HL-60/S4 treated with phorbol 12-myristate 13-acetate at 8.2 ng/mL for 4 days and 3 days (cell line): ENCODE measurements around the gene NAA15.
"Not testable (repeated sequence)": the region's sequence is repeated elsewhere in the genome, so short reads cannot be mapped to it uniquely, and the experiment has no call there.

ENCODE experiments used
- in situ Hi-C: fragments of 300-500 bp; cut with MboI; formaldehyde crosslinking; loops from 2 replicates; pipeline ENCODE4 v1.15.0; 2022; ENCODE audit warnings: low sequenced_read_pairs

NAA15 gene

GRCh38 chr4:139333046-139333445 lies 31.7 kb downstream of the NAA15 start:
- in situ Hi-C loops, result no loop called here

DNA sequence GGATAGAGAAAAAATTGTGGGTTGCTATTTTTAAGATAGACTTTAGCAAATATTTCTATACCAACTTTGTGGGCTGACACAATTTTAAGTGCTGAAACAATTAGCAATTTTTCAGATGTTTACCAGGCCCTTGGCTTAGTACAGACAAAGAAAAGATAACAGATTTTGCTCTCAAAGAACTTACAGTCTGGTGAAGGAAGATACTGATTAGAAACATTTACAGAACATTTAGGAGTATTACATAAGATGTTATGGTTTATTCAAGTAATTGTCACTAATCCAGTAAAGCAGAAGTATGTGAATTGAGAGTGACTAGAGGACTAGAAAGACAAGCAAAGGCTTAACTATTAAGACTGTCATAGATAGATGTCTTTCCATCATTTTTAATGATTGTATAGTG lies 36.3 kb downstream of the NAA15 start:
- in situ Hi-C loops, result no loop called here

- in situ Hi-C loops, result no loop called here
Measured at GRCh38 chr4:139361301-139361700, 60.0 kb downstream of the NAA15 start.

DNA sequence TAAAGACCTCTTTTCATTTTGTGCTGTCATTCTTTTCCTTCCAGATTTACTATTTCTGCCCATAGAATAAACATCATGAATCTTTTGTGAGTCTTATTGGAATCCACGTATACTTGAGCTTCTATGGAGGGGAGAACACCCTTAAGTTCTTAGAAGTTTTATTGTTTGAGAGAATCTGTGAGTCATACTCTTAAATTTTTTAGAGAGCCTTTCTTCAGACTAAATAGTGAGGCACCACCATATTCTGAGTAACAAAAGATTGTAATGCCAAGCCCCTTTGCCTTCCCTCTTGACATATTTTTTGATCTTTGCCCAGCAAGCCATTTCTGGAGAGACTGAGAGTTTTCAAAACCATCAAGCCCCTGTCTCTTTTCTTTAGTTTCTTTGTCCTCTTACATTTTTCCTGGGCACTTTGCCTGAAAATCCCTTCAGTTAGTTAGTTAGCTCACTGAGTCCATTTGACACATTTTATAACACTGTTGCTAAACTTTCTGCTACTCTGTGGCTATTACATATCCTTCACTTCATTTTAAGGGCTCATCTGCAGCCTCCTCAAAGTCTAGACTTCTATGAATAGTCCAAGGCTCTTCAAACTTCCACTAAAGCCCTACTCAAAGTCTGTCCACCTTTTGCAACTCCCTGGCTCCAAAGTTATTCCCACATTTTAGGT lies 66.3 kb downstream of the NAA15 start:
- in situ Hi-C loops, result no loop called here

DNA sequence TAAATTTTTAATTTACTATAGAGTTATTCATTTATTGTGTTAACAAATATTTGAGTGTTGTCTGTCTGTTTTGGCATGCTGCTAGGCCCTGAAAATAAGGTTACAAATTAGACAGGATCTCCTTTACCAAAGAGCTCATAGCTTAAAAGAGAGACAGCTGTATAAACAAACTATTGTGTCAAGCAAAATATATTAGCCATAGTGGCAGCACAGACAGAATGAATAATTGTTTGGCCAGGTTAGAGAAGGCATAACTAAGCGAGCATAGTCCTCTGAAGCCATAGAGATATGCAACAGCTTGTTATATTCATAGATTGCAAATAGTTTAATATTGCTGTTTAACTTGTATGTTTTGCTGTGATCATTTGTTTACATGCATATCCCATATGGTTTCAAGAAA lies 67.7 kb downstream of the NAA15 start:
- in situ Hi-C loops, result no loop called here

DNA sequence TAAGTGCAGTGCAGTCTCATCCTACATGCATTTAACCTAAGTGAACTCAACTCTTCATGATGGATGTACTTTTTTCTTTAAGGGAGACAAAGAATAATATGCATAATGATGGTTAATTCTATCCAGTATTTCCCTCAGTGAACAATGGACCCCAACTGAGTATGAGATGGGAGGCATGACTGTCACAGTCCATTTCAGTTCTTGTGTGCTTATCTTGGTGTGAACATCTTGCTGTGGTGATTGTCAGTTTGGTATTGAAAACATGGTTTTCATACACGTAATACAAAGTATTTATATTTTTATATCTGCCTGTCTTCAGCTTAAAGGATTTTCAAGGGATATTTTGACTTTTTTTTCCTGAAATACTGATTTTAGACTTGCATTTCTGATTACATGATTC lies 72.9 kb downstream of the NAA15 start:
- in situ Hi-C loops, result no loop called here

DNA sequence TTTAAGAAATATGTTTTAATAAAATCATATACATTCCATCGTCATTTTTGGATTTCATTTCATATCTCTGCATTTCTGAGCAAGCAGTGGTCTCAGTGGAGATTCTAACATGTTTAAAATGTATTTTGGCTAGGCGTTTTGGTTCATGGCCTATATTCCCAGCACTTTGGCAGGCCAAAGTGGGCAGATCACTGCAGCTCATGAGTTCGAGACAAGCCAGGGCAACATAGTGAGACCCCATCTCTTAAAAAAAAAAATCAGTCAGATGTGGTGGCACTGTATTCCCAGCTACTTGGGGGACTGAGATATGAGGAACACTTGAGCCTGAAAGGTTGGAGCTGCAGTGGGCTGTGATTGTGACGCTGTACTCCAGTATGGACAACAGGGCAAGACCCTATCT lies 85.1 kb downstream of the NAA15 start:
- in situ Hi-C loops, result no loop called here

GRCh38 chr4:139389102-139389501 lies 87.8 kb downstream of the NAA15 start:
- in situ Hi-C loops, result no loop called here

- in situ Hi-C loops, result no loop called here
Measured at GRCh38 chr4:139389991-139390390, 88.7 kb downstream of the NAA15 start.

- in situ Hi-C loops, result no loop called here
Measured at GRCh38 chr4:139391731-139392130, 90.4 kb downstream of the NAA15 start.

GRCh38 chr4:139392797-139393196 lies 91.5 kb downstream of the NAA15 start:
- in situ Hi-C loops, result no loop called here

DNA sequence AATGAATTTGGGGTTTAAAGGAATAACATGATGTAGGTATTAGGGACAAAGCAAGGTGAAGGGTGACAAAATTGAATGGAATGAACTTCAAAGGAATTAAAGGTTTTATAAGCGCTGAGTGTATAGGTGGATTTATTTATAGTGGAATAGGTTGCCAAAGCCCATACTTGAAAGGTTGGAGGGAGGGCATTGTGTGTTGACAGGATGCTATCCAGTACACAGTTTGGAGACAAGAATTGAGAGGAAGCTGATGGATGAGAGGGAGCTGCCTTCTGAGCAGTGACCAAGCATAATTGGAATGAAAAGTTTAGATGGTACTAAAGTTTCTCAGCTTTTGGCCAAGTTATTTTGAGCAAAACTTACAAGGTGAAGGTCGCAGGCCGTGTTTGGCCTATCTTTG lies 100.1 kb downstream of the NAA15 start:
- in situ Hi-C loops, result no loop called here

DNA sequence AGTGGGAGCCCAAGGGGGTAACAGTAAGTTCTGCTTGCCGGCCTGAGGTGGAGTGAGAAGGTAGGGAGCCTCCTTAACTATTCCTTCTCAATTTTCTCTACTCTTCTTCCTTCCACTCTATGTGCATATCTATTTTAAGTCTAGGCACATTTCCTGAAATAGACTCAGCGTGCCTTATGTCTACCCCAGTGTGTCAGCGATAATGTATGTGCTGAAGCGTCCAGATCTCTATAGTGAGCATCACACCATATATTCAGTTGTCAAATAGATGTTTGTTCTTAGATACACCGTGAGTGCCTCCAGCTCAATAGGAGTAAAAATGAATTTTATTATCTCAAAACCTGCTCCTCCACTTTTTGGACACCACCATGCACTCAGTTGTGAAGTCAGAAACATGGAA lies 101.1 kb downstream of the NAA15 start:
- in situ Hi-C loops, result no loop called here

DNA sequence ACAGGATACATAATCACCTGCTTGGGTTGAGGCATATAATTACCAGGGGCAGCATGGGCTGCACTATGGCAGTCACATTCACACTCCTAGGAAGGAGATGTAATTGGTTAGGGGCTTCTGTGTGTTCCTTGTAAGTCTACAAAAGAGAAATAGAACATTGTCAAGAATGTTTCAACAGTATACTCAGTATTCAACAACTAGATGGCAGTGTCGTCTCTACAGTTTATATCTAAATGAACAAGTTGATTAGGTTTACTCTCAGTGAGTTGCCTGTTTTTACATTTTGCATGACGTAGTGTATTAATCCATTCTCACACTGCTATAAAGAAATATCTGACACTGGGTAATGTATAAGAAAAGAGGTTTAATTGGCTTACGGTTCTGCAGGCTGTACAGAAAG lies 102.2 kb downstream of the NAA15 start:
- in situ Hi-C loops, result no loop called here

GRCh38 chr4:139410312-139410711 lies 109.0 kb downstream of the NAA15 start:
- in situ Hi-C loops, result no loop called here

- in situ Hi-C loops, result not testable (repeated sequence)
Measured at GRCh38 chr4:139414671-139415210, 113.4 kb downstream of the NAA15 start.

GRCh38 chr4:139416073-139416673 lies 114.9 kb downstream of the NAA15 start:
- in situ Hi-C loops, result no loop called here

DNA sequence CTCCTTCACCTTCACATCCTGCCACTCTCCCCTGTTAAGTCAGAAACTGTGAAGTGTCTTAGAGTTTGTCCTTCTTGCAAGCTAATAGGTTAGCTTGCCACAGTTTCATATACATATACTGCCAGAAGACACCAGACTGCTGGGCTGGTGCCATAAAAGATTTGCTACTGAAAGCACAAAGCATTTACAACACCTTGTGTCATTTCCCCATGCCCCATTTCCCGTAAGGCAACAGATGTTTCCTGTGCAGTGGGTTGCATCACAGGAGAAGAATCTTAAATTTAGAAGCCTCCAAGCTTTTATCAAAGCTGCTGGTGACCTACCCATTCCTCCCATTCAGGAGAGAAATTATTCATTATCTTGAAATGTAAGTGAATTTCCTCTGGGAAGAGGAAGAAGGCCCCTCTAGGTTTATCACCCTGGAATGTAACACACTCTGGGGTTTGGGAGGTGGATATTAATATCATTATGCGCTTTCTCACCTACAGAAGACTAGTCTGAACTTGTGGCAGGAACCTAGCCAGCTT lies 118.1 kb downstream of the NAA15 start:
- in situ Hi-C loops, result no loop called here

DNA sequence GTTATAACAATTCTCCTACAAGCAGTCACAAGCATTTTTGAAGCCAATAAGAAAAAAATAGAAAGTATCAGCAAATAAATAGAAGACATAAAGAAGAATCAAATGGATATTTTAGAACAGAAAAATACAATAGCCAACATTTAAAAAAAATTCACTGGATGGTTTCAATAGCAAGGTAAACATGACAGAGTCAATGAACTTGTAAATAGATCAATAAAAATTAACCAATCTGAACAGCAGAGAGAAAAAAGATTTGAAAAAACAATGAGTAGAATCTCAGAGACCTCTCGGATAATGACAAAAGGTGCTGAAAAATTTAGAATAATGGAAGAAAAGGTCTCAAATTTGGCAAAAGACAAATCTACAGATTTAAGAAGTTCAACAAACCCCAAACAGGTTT lies 119.3 kb downstream of the NAA15 start:
- in situ Hi-C loops, result no loop called here

GRCh38 chr4:139436122-139436521 lies 134.8 kb downstream of the NAA15 start:
- in situ Hi-C loops, result no loop called here

DNA sequence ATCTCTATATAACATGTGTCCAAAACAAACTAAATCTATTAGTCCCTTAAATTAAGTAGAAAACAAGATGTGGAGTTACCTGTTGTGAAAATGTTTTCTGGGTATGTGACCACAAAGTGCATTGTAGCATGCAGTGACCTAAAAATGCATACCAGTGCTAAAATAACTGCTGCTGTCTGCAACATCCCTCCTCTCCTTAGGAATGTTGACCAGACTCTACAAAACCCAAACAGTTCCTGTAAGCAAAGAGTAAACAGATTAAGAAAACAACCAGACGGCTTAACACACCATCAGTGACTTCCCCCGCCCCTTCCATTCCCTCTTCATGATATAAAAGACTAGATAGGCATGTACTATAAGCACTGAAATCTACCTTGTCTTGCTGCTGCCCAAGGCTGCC lies 136.8 kb downstream of the NAA15 start:
- in situ Hi-C loops, result no loop called here

- in situ Hi-C loops, result no loop called here
Measured at GRCh38 chr4:139441029-139441428, 139.7 kb downstream of the NAA15 start.
